Measurements from ENCODE around the gene HUWE1. TPM values are rescaled to one million over a fixed set of nuclear protein-coding genes. Genes with fewer than 3 reads are reported as not detected.

Gene HUWE1
- total RNA-seq, 4 donors from 2014 or later, result 65.1 to 104 (median 84.7) TPM

DNA sequence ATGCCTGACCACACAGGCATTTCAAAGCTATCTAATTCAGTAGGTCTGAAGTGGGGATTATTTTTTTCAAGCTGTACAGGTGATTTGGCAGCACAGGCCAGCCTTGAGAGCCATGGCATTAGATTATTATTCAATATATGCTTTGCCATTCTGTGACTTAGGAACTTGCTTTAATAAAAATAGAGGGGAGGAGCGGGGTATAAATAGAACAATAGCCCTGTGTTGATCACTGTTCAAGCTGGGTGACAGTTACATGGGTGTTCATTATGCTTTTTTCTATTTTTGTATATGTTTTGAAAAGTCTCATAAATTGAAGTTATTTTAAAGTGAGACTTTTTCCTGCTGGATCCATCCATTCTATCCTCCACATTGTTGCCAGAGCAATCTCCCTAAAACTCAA is 20.3 kb downstream of the HUWE1 start:
- DNase-seq, result no peak
- no peak overlapping the region for H3K4me3 ChIP-seq
- 89 to 100% methylated on average over 1 of the region's 1 CpG for WGBS, 2 donors (ENCODE audit: low coverage in 1 of 2)
- no peak for TF ChIP-seq POLR2A (IDR thresholded peaks at IDR 0.05)
- TF ChIP-seq EP300 (IDR thresholded peaks at IDR 0.05; ENCODE audit: low read depth), result no peak
- TF ChIP-seq POLR2AphosphoS5 (IDR thresholded peaks at IDR 0.05), result no peak
- TF ChIP-seq, protein P1, sequence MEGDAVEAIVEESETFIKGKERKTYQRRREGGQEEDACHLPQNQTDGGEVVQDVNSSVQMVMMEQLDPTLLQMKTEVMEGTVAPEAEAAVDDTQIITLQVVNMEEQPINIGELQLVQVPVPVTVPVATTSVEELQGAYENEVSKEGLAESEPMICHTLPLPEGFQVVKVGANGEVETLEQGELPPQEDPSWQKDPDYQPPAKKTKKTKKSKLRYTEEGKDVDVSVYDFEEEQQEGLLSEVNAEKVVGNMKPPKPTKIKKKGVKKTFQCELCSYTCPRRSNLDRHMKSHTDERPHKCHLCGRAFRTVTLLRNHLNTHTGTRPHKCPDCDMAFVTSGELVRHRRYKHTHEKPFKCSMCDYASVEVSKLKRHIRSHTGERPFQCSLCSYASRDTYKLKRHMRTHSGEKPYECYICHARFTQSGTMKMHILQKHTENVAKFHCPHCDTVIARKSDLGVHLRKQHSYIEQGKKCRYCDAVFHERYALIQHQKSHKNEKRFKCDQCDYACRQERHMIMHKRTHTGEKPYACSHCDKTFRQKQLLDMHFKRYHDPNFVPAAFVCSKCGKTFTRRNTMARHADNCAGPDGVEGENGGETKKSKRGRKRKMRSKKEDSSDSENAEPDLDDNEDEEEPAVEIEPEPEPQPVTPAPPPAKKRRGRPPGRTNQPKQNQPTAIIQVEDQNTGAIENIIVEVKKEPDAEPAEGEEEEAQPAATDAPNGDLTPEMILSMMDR (IDR thresholded peaks at IDR 0.05), result no peak
- intact Hi-C loops (cut with DNase I; ENCODE audit: low total_unique reads), result no loop called here
- H3K4me1 ChIP-seq, result peaks cover 0 to 19% (median 8%) of the 10 kb centered on the region in 4 donors
- in situ Hi-C loops (cut with MboI; ENCODE audit: low pct_ligation_motif_present in 1 of 4, low pct_unique_long_range_greater_than_20kb in 1 of 4, low sequenced_read_pairs in 3 of 4), result no loop called here
- no peak overlapping the region for H3K27ac ChIP-seq
- no peaks in the 10 kb centered on the region for H3K36me3 ChIP-seq
- H3K9me3 ChIP-seq, result no peaks in the 10 kb centered on the region
- no peaks in the 10 kb centered on the region for H3K27me3 ChIP-seq

DNA sequence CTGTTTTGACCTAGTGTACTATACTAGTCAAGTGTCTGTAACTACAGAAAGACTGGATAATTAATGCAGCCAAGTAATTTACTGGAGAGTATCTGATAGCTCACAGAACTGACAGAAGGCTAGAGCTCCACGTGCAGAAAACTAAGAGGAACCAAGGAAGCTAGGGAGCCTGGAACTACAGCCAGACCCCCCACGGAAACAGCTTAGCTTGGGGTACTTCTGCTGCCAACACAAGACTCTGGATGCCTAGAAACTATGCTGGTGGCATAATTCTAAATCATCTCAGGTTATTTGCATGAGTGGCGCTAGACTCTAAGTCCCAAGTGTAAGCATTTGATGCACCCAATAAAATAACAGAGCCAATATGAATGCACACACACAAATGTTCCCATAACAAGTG is 26.5 kb downstream of the HUWE1 start:
- Histone ChIP-seq H3K36me3 (no peaks in the 10 kb centered on the region), H3K27me3 (no peaks in the 10 kb centered on the region), H3K4me1 (peaks cover 0 to 3% (median 0%) of the 10 kb centered on the region in 4 donors), H3K9me3 (no peaks in the 10 kb centered on the region), H3K4me3 (no peak overlapping the region), H3K27ac (no peak overlapping the region)
- no peak for DNase-seq
- in situ Hi-C loops (cut with MboI; ENCODE audit: low pct_ligation_motif_present in 1 of 4, low pct_unique_long_range_greater_than_20kb in 1 of 4, low sequenced_read_pairs in 3 of 4) (no loop called here), intact Hi-C loops (cut with DNase I; ENCODE audit: low total_unique reads) (no loop called here)
- 77% methylated on average over 3 of the region's 3 CpGs; no CpG with 5 or more reads in 1 of the 2 donors for WGBS, 2 donors (ENCODE audit: low coverage in 1 of 2)
- TF ChIP-seq EP300 (IDR thresholded peaks at IDR 0.05; ENCODE audit: low read depth) (no peak), POLR2A (IDR thresholded peaks at IDR 0.05) (no peak), POLR2AphosphoS5 (IDR thresholded peaks at IDR 0.05) (no peak)
- TF ChIP-seq, protein P1 (IDR thresholded peaks at IDR 0.05), result no peak

DNA sequence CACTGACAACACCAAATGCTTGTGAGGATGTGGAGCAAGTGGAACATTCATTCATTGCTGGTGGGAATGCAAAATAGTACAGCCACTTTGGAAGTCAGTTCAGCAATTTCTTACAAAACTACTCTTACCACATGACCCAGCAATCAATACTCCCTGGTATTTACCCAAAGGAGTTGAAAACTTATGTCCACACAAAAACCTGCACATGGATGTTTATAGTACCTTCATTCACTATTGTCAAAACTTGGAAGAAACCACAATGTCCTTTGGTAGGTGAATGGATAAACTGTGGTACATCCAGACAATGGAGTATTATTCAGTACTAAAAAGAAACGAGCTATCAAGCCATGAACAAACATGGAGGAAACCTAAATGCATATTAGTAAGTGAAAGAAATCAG is 27.5 kb downstream of the HUWE1 start:
- in situ Hi-C loops (cut with MboI; ENCODE audit: low pct_ligation_motif_present in 1 of 4, low pct_unique_long_range_greater_than_20kb in 1 of 4, low sequenced_read_pairs in 3 of 4) (no loop called here), intact Hi-C loops (cut with DNase I; ENCODE audit: low total_unique reads) (no loop called here)
- H3K4me1 ChIP-seq, result peaks cover 0 to 3% (median 0%) of the 10 kb centered on the region in 4 donors
- H3K27ac ChIP-seq, result no peak overlapping the region
- no peak overlapping the region for H3K4me3 ChIP-seq
- no peaks in the 10 kb centered on the region for H3K9me3 ChIP-seq
- no peaks in the 10 kb centered on the region for H3K36me3 ChIP-seq
- 67 to 73% methylated on average over 1 of the region's 1 CpG for WGBS, 2 donors (ENCODE audit: low coverage in 1 of 2)
- DNase-seq, result no peak
- H3K27me3 ChIP-seq, result no peaks in the 10 kb centered on the region
- TF ChIP-seq, protein P1 (IDR thresholded peaks at IDR 0.05), result no peak
- TF ChIP-seq POLR2A (IDR thresholded peaks at IDR 0.05), result no peak
- TF ChIP-seq POLR2AphosphoS5 (IDR thresholded peaks at IDR 0.05), result no peak
- TF ChIP-seq EP300 (IDR thresholded peaks at IDR 0.05; ENCODE audit: low read depth), result no peak

DNA sequence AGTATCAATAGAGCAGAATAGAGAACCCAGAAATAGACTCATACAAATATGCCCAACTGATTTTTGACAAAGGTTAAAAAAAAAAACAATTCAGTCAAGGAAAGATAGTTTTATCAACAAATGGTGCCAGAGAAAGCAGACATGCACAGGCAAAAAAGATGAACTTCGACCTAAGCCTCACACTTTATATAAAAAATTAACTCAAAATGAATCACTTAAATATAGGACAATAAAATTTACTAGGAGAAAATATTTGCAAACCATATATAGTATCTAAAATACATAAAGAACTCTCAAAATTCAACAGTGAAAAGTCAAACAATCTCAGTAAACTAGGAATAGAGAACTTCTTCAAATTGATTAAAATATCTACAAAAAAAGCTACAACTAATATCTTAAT is 29.7 kb downstream of the HUWE1 start:
- no peak for TF ChIP-seq POLR2AphosphoS5 (IDR thresholded peaks at IDR 0.05)
- TF ChIP-seq EP300 (IDR thresholded peaks at IDR 0.05; ENCODE audit: low read depth), result no peak
- TF ChIP-seq, protein P1 (IDR thresholded peaks at IDR 0.05), result no peak
- TF ChIP-seq POLR2A (IDR thresholded peaks at IDR 0.05), result no peak
- no peak for DNase-seq
- 27 to 63% methylated on average over 1 of the region's 1 CpG for WGBS, 2 donors (ENCODE audit: low coverage in 1 of 2)
- no peak overlapping the region for H3K4me3 ChIP-seq
- H3K4me1 ChIP-seq, result peaks cover 0 to 3% (median 0%) of the 10 kb centered on the region in 4 donors
- no peaks in the 10 kb centered on the region for H3K9me3 ChIP-seq
- H3K27ac ChIP-seq, result no peak overlapping the region
- intact Hi-C loops (cut with DNase I; ENCODE audit: low total_unique reads), result no loop called here
- H3K36me3 ChIP-seq, result no peaks in the 10 kb centered on the region
- in situ Hi-C loops (cut with MboI; ENCODE audit: low pct_ligation_motif_present in 1 of 4, low pct_unique_long_range_greater_than_20kb in 1 of 4, low sequenced_read_pairs in 3 of 4), result no loop called here
- no peaks in the 10 kb centered on the region for H3K27me3 ChIP-seq

Data from transverse colon (tissue), 4 donors.